ENCODE data around the gene AUTS2.

The AUTS2 gene

DNA sequence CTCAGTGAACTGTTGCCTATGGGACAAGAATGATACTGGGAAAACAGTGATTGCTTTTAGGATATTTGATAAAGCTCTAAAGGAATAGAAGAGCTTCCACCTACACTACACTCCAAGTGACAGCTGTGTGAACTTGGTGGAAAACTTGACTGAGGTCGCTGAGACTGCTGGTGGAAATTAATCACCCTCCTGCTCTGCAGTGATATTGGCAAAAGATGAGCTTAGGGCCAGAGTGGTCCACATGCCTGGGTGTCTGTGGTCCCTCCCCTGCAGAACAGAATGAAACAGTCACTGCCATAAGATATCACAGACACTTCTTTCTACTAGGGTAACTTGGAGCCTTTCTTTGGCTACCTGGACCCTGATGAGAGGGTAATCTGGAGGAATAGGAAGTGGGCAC lies 1151.6 kb downstream of the AUTS2 start:
- H3K4me2 ChIP-seq (ENCODE audit: low read depth, low read length, poor library complexity, severe bottlenecking): no peak overlapping the region
- H3K9me2 ChIP-seq (replicated peaks; ENCODE audit: low read depth, low read length): no peaks in the 10 kb centered on the region
- H2AFZ ChIP-seq (ENCODE audit: low read length): no peak overlapping the region
- H3K4me1 ChIP-seq (ENCODE audit: insufficient read depth, low read length, poor library complexity, severe bottlenecking): no peaks in the 10 kb centered on the region
- no peak overlapping the region for H3K4me3 ChIP-seq (ENCODE audit: low read length, poor library complexity, severe bottlenecking)
- H3K79me2 ChIP-seq (ENCODE audit: insufficient read depth, low read length): peaks cover 86% of the 10 kb centered on the region
- H3K27me3 ChIP-seq (ENCODE audit: insufficient read depth, low read length, poor library complexity, severe bottlenecking): no peaks in the 10 kb centered on the region
- no peaks in the 10 kb centered on the region; the same call in 1 of the 2 replicates for H3K36me3 ChIP-seq (ENCODE audit: insufficient read depth, low read length)
- peaks cover 14% of the 10 kb centered on the region for H4K20me1 ChIP-seq (ENCODE audit: insufficient read depth, low read length, poor library complexity, severe bottlenecking)
- H3F3A ChIP-seq (ENCODE audit: low read depth): no peaks in the 10 kb centered on the region
- no peak overlapping the region for H3K9ac ChIP-seq (ENCODE audit: low read depth, low read length, poor library complexity, severe bottlenecking)
- H3K9me3 ChIP-seq (ENCODE audit: insufficient read depth, low read depth, low read length): no peaks in the 10 kb centered on the region
- TF ChIP-seq, protein P1, sequence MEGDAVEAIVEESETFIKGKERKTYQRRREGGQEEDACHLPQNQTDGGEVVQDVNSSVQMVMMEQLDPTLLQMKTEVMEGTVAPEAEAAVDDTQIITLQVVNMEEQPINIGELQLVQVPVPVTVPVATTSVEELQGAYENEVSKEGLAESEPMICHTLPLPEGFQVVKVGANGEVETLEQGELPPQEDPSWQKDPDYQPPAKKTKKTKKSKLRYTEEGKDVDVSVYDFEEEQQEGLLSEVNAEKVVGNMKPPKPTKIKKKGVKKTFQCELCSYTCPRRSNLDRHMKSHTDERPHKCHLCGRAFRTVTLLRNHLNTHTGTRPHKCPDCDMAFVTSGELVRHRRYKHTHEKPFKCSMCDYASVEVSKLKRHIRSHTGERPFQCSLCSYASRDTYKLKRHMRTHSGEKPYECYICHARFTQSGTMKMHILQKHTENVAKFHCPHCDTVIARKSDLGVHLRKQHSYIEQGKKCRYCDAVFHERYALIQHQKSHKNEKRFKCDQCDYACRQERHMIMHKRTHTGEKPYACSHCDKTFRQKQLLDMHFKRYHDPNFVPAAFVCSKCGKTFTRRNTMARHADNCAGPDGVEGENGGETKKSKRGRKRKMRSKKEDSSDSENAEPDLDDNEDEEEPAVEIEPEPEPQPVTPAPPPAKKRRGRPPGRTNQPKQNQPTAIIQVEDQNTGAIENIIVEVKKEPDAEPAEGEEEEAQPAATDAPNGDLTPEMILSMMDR (conservative IDR thresholded peaks at IDR 0.05; ENCODE audit: low read length): no peak
- TF ChIP-seq EZH2phosphoT487 (IDR thresholded peaks at IDR 0.05; ENCODE audit: borderline replicate concordance): no peak

DNA sequence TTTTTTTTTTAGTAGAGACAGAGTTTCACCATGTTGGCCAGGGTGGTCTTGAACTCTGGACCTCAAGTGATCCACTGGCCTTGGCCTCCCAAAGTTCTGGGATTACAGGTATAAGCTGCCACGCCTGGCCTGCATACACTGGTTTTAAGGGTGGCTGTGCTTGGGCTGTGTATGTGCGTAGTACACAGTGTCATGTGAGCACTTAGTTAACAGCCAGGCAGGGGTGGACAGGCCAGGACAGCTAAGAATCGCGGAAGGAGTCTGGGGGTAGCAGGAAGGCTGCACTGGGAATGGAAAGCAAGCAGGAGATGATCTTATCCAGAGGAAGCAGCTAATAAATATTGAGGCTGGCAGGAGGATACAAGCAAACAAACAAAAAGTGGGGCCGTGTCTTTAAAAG lies 1153.6 kb downstream of the AUTS2 start:
- no peak overlapping the region for H3K9ac ChIP-seq (ENCODE audit: low read depth, low read length, poor library complexity, severe bottlenecking)
- no peak overlapping the region for H2AFZ ChIP-seq (ENCODE audit: low read length)
- no peaks in the 10 kb centered on the region; the same call in 1 of the 2 replicates for H3K36me3 ChIP-seq (ENCODE audit: insufficient read depth, low read length)
- H3K9me3 ChIP-seq (ENCODE audit: insufficient read depth, low read depth, low read length): no peaks in the 10 kb centered on the region
- no peaks in the 10 kb centered on the region for H3K27me3 ChIP-seq (ENCODE audit: insufficient read depth, low read length, poor library complexity, severe bottlenecking)
- no peaks in the 10 kb centered on the region for H3K9me2 ChIP-seq (replicated peaks; ENCODE audit: low read depth, low read length)
- H3K4me3 ChIP-seq (ENCODE audit: low read length, poor library complexity, severe bottlenecking): no peak overlapping the region
- peaks cover 14% of the 10 kb centered on the region for H4K20me1 ChIP-seq (ENCODE audit: insufficient read depth, low read length, poor library complexity, severe bottlenecking)
- no peaks in the 10 kb centered on the region for H3F3A ChIP-seq (ENCODE audit: low read depth)
- no peaks in the 10 kb centered on the region for H3K4me1 ChIP-seq (ENCODE audit: insufficient read depth, low read length, poor library complexity, severe bottlenecking)
- H3K79me2 ChIP-seq (ENCODE audit: insufficient read depth, low read length): peaks cover 82% of the 10 kb centered on the region
- TF ChIP-seq, protein P1 (conservative IDR thresholded peaks at IDR 0.05; ENCODE audit: low read length): no peak
- no peak for TF ChIP-seq EZH2phosphoT487 (IDR thresholded peaks at IDR 0.05; ENCODE audit: borderline replicate concordance)
- H3K4me2 ChIP-seq (ENCODE audit: low read depth, low read length, poor library complexity, severe bottlenecking): no peak overlapping the region

DNA sequence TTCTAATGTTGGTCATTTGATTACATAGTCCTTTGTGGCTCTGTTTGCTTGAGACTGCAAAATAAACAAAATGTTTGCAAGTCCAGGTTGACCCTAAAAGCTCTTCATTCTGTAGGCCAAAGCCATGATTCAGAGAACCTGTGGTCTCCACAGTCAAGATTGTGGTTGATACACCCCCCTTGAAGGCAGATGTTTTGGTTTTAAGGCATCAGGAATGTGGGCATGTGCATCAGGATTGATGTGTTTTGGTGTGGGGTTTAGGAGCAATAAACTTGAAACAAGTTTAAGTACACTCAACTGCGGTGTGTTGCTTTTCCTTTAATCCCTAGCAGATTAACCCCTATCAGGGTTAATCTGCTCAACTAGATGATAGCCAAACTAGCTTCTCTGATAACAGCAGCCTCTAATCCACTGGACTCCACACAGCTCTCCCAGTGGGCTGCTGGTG lies 1154.5 kb downstream of the AUTS2 start:
- H3K27me3 ChIP-seq (ENCODE audit: insufficient read depth, low read length, poor library complexity, severe bottlenecking): no peaks in the 10 kb centered on the region
- no peaks in the 10 kb centered on the region for H3K4me1 ChIP-seq (ENCODE audit: insufficient read depth, low read length, poor library complexity, severe bottlenecking)
- H3K4me2 ChIP-seq (ENCODE audit: low read depth, low read length, poor library complexity, severe bottlenecking): no peak overlapping the region
- H3K4me3 ChIP-seq (ENCODE audit: low read length, poor library complexity, severe bottlenecking): no peak overlapping the region
- peaks cover 14% of the 10 kb centered on the region for H4K20me1 ChIP-seq (ENCODE audit: insufficient read depth, low read length, poor library complexity, severe bottlenecking)
- peaks cover 86% of the 10 kb centered on the region for H3K79me2 ChIP-seq (ENCODE audit: insufficient read depth, low read length)
- H2AFZ ChIP-seq (ENCODE audit: low read length): no peak overlapping the region
- no peaks in the 10 kb centered on the region; the same call in 1 of the 2 replicates for H3K36me3 ChIP-seq (ENCODE audit: insufficient read depth, low read length)
- TF ChIP-seq, protein P1 (conservative IDR thresholded peaks at IDR 0.05; ENCODE audit: low read length): no peak
- no peak overlapping the region for H3K9ac ChIP-seq (ENCODE audit: low read depth, low read length, poor library complexity, severe bottlenecking)
- H3F3A ChIP-seq (ENCODE audit: low read depth): no peaks in the 10 kb centered on the region
- no peaks in the 10 kb centered on the region for H3K9me2 ChIP-seq (replicated peaks; ENCODE audit: low read depth, low read length)
- H3K9me3 ChIP-seq (ENCODE audit: insufficient read depth, low read depth, low read length): no peaks in the 10 kb centered on the region
